Measurements from ENCODE around the gene SGSM2. TPM values are rescaled to one million over a fixed set of nuclear protein-coding genes. Genes with fewer than 3 reads are reported as not detected.

The SGSM2 gene
- total RNA-seq, 4 donors from 2014 or later, result 31.5 to 93.3 (median 63.7) TPM

DNA sequence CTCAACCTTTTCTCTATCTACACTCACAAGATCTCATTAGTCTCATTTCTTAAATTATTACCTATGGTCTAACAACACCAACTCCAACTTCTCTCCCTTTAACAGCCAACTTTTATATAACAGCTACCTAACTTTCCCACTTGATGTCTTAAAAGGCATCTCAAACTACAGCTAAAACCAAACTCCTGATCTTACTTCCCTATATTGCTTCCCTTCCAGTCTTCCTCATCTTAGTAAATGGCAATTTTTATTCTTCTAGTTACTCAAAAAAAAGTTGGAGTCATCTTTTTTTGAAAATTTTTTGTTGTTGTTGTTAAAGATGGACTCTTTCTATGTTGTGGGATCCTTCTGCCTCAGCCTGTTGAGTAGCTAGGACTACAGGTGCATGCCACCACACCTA lies 18.2 kb upstream of the SGSM2 start:
- Histone ChIP-seq H3K27ac (no peak overlapping the region), H3K27me3 (no peaks in the 10 kb centered on the region), H3K4me3 (no peak overlapping the region), H3K36me3 (peaks cover 4 to 63% (median 14%) of the 10 kb centered on the region in 3 donors), H3K4me1 (no peaks in the 10 kb centered on the region), H3K9me3 (no peaks in the 10 kb centered on the region)
- TF ChIP-seq POLR2A (IDR thresholded peaks at IDR 0.05) (no peak), EP300 (IDR thresholded peaks at IDR 0.05) (no peak)
- TF ChIP-seq, protein P1, sequence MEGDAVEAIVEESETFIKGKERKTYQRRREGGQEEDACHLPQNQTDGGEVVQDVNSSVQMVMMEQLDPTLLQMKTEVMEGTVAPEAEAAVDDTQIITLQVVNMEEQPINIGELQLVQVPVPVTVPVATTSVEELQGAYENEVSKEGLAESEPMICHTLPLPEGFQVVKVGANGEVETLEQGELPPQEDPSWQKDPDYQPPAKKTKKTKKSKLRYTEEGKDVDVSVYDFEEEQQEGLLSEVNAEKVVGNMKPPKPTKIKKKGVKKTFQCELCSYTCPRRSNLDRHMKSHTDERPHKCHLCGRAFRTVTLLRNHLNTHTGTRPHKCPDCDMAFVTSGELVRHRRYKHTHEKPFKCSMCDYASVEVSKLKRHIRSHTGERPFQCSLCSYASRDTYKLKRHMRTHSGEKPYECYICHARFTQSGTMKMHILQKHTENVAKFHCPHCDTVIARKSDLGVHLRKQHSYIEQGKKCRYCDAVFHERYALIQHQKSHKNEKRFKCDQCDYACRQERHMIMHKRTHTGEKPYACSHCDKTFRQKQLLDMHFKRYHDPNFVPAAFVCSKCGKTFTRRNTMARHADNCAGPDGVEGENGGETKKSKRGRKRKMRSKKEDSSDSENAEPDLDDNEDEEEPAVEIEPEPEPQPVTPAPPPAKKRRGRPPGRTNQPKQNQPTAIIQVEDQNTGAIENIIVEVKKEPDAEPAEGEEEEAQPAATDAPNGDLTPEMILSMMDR (IDR thresholded peaks at IDR 0.05), result no peak
- no peak for DNase-seq (ENCODE audit: low spot score in 2 of 2)

DNA sequence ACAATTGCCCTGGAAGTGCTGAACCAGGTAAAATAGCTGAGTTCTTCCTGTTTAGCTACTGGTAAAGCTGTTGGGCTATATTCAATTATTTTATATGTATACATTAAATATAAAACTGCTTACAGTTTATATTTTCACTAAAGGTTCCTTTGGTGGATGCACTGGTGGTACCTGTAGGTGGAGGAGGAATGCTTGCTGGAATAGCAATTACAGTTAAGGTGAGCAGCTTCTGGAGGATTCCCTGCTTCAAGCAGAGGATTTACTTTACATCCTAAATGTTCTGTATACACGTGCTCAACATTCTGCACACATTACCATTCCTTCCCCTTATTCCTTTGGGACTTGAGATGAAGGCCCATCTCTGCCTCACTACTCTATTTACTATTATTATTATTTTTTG lies 15.9 kb upstream of the SGSM2 start:
- no peak overlapping the region for H3K4me3 ChIP-seq
- peaks cover 5 to 82% (median 27%) of the 10 kb centered on the region in 3 donors for H3K36me3 ChIP-seq
- TF ChIP-seq EP300 (IDR thresholded peaks at IDR 0.05) (no peak), POLR2A (IDR thresholded peaks at IDR 0.05) (no peak)
- TF ChIP-seq, protein P1 (IDR thresholded peaks at IDR 0.05), result no peak
- no peak overlapping the region for H3K27ac ChIP-seq
- 55 to 57% methylated on average over 1 of the region's 1 CpG for WGBS, 2 donors
- H3K27me3 ChIP-seq, result no peaks in the 10 kb centered on the region
- no peaks in the 10 kb centered on the region for H3K4me1 ChIP-seq
- DNase-seq (ENCODE audit: low spot score in 2 of 2), result no peak
- H3K9me3 ChIP-seq, result no peaks in the 10 kb centered on the region

DNA sequence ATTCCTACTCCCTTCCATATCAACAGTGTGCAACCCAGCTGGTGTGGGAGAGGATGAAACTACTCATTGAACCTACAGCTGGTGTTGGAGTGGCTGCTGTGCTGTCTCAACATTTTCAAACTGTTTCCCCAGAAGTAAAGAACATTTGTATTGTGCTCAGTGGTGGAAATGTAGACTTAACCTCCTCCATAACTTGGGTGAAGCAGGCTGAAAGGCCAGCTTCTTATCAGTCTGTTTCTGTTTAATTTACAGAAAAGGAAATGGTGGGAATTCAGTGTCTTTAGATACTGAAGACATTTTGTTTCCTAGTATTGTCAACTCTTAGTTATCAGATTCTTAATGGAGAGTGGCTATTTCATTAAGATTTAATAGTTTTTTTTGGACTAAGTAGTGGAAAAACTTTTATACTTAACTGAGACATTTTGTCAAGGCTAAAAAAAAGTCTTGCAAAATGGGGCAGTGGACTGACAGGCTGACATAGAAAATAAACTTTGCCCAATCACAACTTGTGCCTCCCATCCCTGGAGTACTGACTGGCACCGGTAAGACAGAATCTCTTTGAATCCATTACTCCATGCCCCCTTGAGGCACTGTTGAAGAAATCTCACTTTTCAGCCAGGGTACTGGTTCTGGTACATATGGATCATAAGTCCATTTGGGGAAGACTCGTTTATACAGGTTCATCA lies 13.5 kb upstream of the SGSM2 start:
- no peaks in the 10 kb centered on the region for H3K27me3 ChIP-seq
- H3K4me1 ChIP-seq, result no peaks in the 10 kb centered on the region
- H3K36me3 ChIP-seq, result peaks cover 5 to 98% (median 33%) of the 10 kb centered on the region in 3 donors
- WGBS, 2 donors, result 87 to 88% methylated on average over 2 of the region's 2 CpGs
- no peak overlapping the region for H3K4me3 ChIP-seq
- TF ChIP-seq EP300 (IDR thresholded peaks at IDR 0.05) (no peak), POLR2A (IDR thresholded peaks at IDR 0.05) (no peak)
- TF ChIP-seq, protein P1 (IDR thresholded peaks at IDR 0.05), result no peak
- no peak overlapping the region for H3K27ac ChIP-seq
- no peak for DNase-seq (ENCODE audit: low spot score in 2 of 2)
- no peaks in the 10 kb centered on the region for H3K9me3 ChIP-seq

DNA sequence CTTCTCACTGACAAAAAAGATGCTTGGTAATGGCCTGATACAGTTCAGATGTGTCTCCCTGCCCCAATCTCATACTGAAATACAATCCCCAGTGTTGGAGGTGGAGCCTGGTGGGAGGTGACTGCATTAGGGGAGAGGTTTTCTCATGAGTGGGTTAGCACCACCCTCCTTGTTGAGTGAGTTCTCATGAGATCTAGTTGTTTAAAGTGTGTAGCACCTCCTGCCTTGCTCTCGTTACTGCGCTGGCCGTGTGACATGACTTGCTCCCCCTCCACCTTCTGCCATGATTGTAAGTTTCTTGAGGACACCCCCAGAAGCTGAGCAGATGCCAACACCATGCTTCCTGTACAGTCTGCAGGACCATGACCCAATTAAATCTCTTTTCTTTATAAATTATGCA lies 6.0 kb upstream of the SGSM2 start:
- 72 to 73% methylated on average over 3 of the region's 3 CpGs for WGBS, 2 donors

DNA sequence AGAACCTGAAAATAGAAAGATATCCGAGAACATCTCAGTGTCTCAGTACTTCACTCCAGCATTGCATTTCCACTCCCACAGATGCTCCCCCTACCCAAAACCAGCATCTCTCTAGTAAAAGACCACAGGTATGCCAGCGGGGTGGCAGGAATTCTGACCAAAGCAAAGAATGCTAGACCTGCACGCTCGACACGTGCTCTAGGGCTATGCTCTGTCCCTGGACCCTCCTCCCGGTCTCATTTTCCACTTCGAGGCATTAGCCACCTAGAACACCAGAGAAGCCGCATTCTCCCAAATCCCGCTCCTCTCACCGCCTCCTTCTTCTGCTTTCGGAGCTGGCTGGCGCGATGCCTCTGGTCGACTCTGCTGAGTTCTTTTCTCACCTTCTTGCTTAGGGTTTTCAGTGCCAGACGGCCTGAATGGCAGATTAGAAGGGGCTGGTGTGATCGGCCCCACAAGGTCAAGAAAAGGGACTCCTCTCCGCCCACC lies 1.5 kb upstream of the SGSM2 start:
- no peaks in the 10 kb centered on the region for H3K9me3 ChIP-seq
- peaks cover 0 to 32% (median 12%) of the 10 kb centered on the region in 4 donors for H3K4me1 ChIP-seq
- H3K36me3 ChIP-seq, result peaks cover 2 to 44% (median 19%) of the 10 kb centered on the region in 3 donors
- no peak for DNase-seq (ENCODE audit: low spot score in 2 of 2)
- H3K27ac ChIP-seq, result peak overlapping the region in 2 of 4 donors; percentile 87 to 93
- 1 to 3% methylated on average over 17 of the region's 17 CpGs for WGBS, 2 donors
- TF ChIP-seq, protein P1 (IDR thresholded peaks at IDR 0.05), result no peak
- TF ChIP-seq EP300 (IDR thresholded peaks at IDR 0.05) (no peak), POLR2A (IDR thresholded peaks at IDR 0.05) (no peak)
- peak overlapping the region; percentile 55 to 91 (median 68) for H3K4me3 ChIP-seq
- H3K27me3 ChIP-seq, result no peaks in the 10 kb centered on the region

More for the DNA sequence above, 6.0 kb upstream of the SGSM2 start:
- Histone ChIP-seq H3K9me3 (no peaks in the 10 kb centered on the region), H3K27ac (no peak overlapping the region), H3K27me3 (no peaks in the 10 kb centered on the region), H3K36me3 (peaks cover 2 to 89% (median 34%) of the 10 kb centered on the region in 3 donors), H3K4me3 (no peak overlapping the region), H3K4me1 (peaks cover 0 to 19% (median 9%) of the 10 kb centered on the region in 4 donors)
- no peak for DNase-seq (ENCODE audit: low spot score in 2 of 2)
- TF ChIP-seq, protein P1 (IDR thresholded peaks at IDR 0.05), result no peak
- no peak for TF ChIP-seq EP300 (IDR thresholded peaks at IDR 0.05)
- no peak for TF ChIP-seq POLR2A (IDR thresholded peaks at IDR 0.05)

Measured in tibial nerve (tissue), 4 donors.